GM12801 (cell line): Measurements from ENCODE around the gene IQGAP3.

Experiments
- TF ChIP-seq, protein P1 (sequence below): IDR thresholded peaks from one replicate; pipeline ENCODE4 v1.5.1; 2011; ENCODE audit warnings: control low read depth; ENCODE audit not compliant: insufficient read length; ENCODE audit errors: extremely low read depth

Gene IQGAP3

DNA sequence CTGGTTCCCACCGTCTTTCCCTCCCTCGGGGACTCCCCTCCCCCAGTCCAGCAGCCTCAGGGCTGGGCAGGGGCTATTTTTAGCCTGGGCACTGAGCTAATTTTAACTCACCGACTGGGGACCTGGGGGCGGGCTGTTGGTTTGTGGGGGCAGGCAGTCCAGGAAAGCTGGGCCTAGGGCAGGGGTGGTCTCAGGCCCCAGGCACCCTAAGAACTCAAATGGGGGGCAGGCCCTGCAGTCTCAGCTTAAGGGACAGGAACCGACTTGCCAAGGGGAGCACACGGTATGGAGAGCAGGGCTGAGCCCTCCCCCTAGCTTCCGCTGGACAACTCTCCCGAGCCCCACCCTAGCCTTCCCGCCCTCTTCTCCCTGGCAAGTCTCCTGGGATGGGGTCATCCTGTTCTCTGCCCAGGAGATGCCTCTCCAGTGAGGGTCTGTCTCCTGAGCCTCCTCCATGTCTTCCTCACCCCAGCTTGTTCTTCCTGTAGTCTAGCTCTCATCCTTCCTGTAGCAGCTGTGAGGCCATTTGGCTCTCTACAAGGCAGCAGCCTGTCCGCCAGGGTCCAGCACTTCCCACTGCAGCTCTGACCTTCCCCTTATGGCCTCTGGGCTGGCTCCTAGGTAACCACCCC, 81.8 kb downstream of the IQGAP3 start:
- TF ChIP-seq, protein P1, sequence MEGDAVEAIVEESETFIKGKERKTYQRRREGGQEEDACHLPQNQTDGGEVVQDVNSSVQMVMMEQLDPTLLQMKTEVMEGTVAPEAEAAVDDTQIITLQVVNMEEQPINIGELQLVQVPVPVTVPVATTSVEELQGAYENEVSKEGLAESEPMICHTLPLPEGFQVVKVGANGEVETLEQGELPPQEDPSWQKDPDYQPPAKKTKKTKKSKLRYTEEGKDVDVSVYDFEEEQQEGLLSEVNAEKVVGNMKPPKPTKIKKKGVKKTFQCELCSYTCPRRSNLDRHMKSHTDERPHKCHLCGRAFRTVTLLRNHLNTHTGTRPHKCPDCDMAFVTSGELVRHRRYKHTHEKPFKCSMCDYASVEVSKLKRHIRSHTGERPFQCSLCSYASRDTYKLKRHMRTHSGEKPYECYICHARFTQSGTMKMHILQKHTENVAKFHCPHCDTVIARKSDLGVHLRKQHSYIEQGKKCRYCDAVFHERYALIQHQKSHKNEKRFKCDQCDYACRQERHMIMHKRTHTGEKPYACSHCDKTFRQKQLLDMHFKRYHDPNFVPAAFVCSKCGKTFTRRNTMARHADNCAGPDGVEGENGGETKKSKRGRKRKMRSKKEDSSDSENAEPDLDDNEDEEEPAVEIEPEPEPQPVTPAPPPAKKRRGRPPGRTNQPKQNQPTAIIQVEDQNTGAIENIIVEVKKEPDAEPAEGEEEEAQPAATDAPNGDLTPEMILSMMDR: no peak

DNA sequence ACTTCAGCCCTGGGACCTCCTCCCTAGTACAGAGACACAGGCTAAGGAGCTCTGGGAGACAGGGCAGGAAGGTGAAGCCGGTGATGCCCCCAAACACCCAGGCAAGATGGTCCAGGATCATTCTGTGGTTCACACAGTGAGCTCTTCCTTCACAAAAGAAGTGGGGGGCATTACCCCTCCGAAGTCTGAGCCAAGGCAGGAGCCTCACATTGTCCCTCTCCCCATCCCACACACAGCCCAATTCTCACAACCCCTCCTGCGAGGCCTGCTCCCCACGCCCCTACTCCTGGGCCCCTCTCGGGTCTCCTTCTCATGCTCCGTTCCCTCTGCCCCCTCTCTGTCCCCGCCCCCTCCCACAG, 82.5 kb downstream of the IQGAP3 start:
- TF ChIP-seq, protein P1: no peak

DNA sequence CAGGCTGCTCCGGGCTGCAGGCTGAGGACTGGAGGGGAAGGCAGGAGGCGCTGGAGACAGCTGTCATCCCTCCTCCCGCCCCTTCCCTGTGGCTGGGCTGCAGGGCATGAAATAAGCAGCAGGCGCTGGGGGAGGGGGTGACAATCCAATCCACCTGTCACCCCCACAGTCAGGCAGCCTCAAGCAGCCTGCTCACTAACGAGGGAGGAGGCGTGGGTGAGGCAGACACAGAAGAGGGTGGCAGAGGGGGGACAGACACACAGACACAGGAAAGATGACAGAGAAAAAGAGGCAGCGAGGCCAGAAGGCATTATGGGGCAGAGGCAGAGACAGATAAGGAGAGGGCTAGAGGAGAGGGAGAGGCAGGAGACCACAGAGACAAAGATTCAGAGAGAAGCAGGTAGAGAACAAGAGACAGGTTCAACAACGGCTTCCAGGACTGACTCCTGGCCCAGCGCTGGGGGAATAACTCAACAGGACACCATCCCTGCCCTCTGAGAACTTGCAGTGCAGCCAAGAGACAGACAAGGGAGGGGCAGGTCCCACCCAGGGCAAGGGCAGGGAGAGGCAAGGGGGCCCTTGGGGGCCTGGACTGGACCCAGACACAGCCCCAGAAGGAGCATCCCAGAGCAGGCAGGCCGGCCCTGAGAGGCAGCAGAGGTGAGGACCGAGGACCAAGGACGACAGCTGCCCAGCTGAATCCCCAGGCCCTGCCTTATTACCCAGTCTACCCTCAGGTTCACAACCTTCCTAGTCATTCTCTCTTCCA, 83.0 kb downstream of the IQGAP3 start:
- TF ChIP-seq, protein P1: no peak

DNA sequence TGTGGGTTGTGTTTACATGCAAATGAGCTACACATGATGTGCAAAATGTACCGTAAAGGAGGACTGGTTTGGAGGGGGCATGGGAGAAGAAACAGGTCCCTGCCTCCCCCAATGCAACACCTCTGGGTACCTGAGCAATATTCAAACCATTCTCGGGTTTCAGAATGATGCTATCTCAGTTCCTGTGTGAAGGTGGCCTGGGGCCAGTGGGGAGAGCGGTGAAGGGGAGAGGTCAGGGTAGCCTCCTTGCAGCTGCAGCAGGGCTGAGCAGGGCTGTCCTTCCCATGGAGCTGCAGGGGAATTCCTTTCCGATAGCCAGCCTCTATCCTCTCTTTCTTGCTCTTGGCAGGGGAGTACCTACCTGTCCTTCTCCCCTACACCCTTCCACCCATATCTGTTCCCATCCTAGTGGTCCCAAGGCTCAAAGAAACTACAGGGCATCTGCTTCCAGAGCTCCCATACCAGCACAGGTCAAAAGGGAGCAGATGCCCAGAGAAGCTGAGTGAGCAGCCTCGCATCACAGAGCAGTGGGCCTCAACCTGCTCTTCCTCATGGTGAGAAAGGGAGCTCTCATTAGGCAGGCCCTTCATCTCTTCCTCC, 83.7 kb downstream of the IQGAP3 start:
- TF ChIP-seq, protein P1: no peak

DNA sequence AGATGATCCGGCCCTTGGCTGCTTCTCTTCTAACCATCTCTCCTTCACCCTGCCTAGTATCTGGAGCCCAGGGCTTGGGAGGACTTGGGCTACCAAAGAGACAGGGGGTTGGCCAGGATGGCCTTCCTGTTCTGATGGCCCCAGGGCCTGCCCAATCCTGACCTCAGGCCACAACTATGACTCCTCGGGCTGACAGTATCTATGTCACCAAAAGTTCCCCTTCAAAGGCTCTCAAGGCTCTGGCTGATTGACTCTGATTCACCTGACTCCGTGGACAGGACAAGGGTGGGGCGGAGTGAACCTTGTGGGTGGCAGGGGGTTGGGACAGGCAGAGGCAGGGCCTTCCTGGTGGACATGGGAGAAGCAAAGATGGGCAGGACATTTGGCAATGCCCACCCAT, 84.5 kb downstream of the IQGAP3 start:
- TF ChIP-seq, protein P1: no peak

DNA sequence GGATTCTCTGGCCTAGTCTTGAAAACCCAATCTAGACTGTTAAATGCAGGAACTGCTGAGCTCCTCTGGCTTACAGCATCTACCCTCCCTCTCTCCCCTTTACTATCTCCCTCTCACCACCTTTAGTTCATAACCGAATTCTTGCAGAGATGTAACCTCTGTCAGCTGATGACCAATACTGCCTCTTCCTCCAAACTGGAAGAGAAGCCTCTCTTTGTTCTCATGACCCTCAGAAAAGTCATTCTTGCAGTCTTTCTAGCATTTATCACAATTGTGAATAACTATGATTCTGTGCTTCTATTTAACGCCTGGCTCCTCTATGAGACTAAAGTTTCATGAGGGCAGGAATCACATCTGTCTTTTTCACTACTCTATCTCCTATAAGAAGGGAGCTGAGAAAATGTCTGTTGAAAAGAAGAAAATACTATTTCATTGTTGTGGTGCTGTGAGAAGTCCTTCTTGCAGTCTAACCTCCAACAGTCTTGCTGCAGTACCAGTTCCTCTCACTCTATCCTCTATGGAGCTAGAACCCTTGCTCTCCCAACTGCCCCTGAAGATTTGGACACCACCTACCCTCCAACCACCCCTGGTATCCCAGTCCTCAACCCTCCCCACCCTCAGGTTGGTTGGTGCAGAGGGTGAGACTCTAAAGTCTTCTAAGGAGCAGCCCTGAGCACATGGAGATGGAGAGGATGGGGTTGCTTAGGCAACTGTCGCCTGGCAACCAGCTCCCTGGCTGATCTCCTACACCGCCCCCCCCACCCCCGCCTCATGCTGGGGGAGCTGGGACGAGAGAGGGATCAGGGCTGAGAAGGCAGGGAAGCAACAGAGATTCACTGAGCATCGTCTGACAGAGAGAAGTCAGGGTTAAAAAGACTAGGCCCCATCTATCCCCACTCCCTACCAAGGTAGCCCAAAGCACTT, 85.7 kb downstream of the IQGAP3 start:
- TF ChIP-seq, protein P1: no peak

DNA sequence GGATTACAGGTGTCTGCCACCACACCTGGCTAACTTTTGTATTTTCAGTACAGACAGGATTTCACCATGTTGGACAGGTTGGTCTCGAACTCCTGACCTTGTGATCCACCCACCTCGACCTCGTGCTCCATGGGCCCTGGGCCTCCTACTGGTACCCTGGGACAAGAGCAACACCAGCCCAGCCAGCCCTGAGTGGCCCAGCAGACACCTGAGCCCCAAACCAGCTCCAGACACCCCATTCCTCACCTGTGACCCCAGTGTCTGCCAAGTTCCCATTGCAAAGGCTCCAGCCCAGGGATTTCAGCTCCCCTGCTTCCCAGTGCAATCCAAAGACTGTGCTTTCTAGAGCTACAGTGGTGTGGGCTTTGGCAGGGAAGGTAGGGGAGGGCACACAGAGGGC, 86.4 kb downstream of the IQGAP3 start:
- TF ChIP-seq, protein P1: no peak
